GM18502 (cell line): ENCODE results near the gene FAM13C.

ENCODE experiments used
- ATAC-seq: cut with Tn5 transposase; IDR thresholded peaks from one replicate; pipeline ENCODE4 v1.9.1; 2021; ENCODE audit warnings: mild to moderate bottlenecking; ENCODE audit not compliant: unreplicated experiment, poor library complexity

Gene FAM13C

DNA sequence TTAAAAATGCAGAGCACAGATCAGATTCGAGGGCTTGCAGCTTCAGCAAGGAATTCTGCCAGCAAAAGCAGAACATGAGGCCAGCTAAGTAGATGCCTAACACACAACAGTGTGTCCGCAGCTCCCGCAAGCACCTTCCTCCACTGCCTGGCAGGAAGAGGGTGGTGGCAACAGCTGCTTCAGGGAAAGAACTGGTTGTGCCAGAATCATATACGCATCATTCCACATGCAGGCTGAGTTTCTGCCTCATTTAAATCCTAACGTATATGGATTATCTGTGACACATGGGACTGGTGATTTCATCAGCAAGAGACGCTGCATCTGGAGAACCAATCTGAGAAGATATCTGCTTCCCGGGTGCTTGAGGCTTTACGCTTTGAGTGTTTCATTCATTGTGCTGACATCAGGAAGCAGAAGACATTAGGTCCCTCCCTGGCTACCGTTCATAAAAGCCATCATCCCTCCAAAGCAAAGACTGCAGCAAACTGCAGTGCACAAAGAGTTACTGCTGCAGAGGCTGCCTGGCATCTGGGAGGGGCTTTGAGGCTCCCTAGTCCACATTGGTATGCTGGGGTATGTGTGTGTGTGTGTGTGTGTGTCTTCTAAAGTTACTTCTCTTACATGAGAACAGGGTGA lies 78.8 kb downstream of the FAM13C start:
- ATAC-seq, result no peak

DNA sequence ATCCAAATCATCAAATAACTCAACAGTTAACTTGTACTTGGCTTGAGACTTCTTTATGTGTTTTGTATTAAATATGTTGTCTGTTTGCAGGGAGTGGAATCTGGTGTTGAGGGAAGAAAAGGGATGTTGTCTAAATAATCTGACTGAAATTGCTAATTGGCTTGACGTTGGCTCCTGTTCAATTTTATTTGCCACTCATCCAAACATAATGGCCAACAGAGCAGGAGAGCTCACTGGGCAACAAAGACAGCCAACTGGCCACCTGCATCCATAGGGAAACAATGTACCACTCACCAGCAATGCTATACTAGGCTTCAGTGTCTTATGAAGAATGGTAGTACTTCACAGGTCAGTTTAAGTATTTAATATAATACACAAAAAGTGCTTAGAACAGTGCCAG lies 80.5 kb downstream of the FAM13C start:
- no peak for ATAC-seq

DNA sequence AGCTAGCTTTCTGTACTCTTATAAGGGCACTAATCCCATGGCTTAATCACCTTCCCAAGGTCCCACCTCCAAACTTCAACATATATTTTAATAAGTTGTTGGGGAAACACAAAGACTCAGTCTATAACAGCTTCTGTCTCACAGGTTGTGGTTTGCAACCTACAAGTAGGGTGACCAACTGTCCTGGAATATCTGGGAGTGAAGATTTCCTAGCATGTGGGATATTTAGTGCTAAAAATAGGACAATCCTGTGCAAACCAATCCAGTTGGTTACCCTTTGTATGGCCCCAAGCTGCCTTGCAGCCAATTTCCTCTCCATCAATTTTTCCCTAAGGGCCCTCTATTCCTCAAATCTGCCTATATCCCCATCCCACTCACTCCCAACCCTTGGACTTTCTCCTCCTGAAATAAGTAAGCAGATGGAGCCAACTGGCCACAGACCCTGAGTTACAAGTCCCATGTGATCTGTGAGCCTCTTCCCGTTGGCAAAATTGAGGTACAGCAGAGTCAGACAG lies 82.3 kb downstream of the FAM13C start:
- ATAC-seq, result no peak

DNA sequence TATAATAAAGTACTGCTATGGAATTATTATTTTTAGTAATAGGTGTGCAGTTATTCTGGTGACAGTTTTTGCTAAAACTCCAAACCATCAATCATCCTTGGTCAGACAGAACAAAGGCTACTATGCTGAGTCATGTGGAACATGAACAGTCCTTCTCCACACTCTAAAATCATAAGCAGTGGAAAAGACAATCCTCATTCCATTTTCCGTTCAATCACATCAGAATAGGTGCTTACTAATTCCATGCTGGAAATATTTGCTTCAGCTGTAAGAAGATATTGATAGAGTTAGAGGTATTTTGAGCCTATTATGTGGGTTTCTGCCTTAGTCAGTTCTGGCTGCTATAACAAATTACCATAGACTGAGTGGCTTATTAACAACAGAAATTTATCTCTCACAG lies 82.9 kb downstream of the FAM13C start:
- ATAC-seq, result no peak

DNA sequence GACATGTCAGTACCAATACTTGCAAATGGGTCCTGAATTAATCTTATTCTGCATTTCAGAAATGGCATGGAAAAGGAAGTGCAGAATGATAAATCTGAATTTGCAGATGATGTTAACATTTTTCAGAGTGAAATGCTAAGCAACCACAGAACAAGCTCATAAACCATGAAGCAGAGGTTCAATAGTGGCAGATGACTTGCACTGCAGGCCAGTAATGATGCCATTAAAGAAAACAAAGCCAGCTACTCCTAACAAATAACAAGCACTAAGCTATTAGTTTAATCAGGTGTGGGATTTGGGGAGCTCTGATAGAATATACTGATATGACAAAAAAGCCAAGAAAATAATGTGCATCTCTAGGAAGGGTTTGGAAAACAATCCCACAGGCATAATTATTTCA lies 85.4 kb downstream of the FAM13C start:
- ATAC-seq, result no peak

DNA sequence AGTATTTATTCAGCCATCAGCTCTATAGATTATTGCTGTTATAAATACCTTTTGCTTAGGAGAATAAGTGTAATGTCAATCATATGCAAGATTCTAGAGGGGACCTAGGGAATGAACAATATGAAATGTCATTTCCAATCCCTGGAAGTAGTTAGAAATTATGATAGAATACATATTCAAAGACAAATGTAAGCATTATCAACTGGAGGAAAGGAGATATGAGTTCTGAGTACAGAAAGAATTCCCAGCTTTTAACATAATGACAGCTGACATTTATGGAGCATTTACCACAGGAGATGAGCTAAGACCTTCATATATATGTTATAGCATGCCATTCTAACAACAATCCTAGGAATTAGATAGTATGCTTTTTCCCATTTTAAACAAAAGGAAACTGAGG lies 86.2 kb downstream of the FAM13C start:
- no peak for ATAC-seq

DNA sequence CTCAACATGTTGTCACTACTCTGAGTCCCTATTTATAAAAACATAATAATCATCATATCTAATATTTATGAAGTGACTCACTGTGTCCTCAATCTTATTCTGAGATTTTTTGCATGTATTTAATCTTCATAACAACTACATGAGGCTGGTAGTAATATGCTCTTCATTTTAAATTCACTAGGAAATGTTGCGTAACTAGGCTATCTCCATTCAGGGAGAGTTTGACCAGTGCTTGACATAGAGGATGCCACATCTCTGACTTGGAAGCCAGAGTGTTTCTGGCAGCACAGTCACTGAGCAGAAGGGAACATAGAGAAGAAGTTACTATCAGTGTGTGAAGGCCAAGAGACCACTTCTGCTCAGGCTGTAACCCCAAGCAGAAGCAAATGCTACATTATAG lies 88.9 kb downstream of the FAM13C start:
- no peak for ATAC-seq

DNA sequence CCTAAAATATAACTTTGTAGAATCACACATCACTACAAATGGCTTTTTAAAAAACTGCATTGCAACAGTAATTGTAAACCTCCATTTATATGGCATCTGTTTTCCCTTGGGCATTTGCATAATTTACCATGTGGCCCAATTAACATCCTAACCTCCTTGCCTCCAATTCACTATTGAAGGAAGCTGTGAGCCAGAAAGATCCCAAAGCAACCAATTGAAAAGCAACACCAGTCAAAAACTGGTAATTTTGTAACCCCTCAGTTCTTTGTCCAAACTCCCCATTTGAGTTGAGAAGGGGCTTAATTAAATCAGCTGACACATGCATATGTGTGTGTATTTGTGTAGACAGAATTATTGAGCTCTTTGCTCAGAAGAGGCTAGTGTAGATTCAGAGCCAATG lies 90.3 kb downstream of the FAM13C start:
- no peak for ATAC-seq

DNA sequence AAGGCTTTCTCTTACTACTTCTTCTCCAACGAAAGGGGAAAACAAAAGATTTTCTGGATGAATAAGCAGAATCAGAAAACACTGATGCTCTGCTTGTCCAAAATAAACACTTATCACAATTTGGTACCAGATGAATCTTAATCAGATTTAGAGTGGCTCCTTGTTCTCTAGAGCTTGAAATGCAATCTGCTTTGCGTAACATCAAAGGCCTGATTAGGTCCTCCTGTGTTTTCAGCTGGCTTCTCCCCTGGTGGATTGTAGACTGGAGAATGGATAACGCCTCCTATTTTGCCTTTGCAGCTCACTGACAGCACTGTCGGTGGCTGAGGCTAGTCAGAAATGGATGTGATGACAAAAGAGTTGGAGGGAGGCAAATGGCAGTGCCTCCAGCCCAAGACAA lies 91.2 kb downstream of the FAM13C start:
- ATAC-seq, result no peak

DNA sequence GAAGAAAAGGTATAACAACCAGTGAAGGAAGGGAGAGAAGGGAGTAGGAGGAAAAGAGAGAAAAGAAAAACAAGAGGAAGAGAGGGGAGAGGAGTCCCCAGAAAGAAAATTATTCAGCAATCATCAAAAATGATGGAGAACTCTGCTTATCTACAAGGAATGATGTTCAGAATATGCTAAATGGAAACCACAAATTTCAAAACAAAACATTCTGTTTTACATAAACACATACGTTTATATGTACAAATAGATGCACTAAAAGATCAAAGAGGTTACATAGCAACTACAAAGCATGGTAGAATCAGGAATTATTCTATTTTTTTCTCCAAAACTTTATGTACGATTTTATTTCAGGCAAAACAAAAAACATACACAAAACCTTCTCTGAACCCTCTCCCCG lies 91.9 kb downstream of the FAM13C start:
- ATAC-seq, result no peak

DNA sequence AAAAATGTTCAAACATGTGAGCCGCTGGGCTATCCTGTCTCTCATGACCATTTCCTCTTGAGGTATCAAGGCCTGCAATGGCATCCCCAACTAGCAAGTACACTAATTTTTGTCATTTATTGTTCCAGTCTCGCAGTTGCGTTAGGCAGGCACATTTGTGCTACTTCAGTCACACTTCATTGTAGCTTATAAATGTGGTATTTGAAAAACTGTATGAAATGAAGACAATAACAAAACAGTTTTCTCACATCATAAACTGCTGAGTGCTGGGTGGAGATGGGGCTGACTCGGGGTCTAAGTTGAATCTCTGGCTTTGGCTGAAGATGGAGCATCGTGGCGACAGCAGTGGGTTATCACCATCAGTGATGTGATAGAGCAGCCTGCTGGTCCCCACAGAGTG lies 92.7 kb downstream of the FAM13C start:
- no peak for ATAC-seq

DNA sequence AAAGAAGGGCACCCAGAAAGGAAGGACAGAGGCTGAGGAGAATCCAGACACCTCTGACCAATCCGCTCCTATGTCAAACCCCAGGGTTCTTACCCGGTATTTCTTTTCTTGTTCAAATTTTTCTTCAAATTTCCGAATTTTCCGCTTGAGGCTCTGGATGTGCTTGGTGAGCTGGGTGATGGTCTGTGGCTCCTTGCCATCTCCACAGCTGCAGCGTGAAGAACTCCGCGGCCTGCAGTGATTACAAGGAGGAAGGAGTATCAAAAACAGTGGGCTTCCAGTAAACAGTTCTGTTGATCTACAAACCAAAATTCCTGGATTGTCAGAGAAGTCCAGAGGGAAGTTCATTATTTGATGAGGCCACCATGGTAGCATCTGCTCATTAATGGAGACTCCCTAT lies 93.9 kb downstream of the FAM13C start:
- no peak for ATAC-seq

DNA sequence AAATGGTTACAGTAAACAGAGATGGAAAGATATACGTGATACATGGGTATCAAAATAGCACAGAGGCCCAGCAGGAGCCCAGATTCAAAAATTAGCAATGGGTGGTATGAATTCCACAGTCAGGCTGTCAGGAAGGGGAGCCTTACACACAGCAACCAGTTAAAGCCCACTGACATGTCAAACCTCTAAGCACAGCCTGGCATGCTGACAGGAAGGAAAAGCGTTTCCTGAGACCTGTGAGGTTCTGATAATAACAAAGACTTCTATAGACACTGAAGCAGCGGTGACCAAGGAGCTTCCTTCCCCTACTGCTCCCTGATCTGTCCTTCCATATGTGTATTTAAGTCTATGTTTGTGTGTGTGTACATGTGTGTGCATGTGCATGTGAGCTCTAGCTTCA lies 96.0 kb downstream of the FAM13C start:
- ATAC-seq, result no peak

DNA sequence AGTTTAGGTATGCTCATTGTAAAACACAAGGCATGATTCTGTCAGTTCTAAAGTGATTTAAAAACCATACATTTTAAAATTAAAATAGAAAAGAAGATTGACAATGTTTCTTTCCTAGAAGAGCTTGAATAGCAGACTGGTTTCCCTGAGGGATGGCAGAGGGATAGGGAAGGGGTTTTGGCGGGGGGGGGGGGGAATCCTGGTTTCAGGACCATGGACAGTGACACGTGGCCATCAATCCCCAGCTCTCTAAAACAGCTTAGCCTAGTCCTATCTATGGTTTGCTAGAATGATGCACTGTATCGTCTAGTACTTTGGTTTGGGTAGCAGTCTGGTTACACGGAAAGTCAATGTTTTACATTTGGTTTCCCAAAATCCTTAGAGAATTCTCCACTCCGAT lies 97.2 kb downstream of the FAM13C start:
- no peak for ATAC-seq

DNA sequence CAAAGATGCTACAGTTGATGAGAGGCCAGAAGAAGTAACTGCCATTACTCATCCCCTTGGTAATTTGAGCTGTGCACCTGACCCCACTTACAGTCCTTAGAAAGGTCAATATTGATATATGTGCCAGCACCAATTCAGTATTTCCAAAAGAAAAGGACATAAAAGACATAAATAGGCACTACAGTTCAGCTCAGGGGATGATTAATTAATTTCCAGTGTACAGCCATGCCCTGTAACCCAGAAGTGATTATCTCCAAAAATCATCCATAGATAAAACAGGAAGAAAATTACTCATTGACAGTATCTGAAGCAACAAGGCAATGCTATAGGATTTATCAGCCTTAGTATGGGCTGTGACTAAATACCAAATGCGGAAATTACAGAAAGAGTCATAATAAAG lies 103.5 kb downstream of the FAM13C start:
- ATAC-seq, result no peak

DNA sequence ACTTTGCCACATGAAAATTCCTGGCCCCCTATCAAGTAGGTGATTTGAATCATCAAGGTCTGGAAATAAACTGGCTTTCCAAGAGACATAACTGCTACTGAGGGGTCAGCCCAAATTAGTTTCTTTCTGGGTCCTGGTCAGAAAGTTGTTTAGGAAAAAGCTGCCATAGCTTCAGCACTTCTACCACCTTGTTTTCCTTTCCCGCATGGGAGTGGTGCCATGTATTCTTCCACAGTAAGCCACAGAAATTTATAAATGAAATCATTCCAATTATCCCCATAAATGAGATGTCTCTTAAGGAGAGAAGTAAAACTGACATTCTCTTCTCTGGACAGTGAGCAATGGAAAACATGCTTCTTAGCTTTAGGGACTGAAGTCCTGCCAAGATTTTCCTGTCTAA lies 105.1 kb downstream of the FAM13C start:
- no peak for ATAC-seq

DNA sequence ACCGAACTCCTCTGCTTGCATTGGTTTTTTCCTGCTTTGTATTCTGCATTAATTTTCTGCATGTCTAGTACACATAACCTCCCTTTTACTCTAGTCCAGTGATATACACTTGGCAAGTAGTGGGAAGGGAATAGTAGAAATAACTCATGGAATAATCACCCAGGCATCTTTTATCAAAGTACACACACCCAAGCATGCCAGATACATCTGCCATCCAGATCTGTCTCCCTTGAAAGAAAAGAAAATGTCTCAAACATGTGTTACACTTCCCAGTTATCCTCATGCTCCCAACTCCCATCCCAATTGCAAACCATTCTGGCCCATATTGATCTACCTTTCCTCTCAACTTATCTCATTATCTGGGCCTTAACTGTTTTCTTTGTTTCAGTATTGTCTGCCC lies 106.9 kb downstream of the FAM13C start:
- ATAC-seq, result no peak

DNA sequence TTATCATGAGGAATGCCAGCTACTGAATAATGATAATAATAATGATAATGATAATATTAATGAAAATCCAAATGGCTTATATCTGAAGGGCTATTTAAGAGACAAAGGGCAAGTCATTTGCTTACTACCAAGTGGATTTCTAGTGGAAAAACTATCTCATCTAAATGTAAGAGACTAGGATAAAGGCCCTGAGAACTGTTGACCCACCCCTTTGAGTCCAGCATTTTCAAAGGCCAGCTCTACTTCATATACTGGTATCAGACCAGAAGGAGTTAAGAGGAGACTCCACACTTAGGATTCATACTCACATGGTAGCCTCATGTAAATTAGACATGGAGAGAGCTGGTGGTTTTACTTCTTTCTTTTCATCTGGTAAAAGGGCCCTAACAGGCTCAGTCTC lies 109.9 kb downstream of the FAM13C start:
- no peak for ATAC-seq

DNA sequence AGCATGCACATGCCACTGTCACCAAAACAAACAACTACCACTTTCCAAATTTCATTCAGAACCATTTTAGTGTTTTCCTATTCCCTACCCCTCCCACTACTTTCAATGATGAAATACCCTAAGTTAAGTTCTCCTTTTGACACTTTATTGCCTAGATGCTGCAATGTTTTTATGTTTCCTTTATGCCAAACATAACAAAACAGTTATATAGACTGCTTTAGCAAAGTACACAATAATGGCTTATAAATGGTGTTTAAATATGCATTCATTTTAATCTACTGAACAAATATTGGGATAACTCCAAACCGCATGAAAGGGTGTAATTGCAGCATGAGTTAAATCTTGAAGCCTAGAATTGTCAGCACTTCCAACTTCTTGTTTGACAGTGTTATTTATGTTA lies 116.7 kb downstream of the FAM13C start:
- no peak for ATAC-seq

DNA sequence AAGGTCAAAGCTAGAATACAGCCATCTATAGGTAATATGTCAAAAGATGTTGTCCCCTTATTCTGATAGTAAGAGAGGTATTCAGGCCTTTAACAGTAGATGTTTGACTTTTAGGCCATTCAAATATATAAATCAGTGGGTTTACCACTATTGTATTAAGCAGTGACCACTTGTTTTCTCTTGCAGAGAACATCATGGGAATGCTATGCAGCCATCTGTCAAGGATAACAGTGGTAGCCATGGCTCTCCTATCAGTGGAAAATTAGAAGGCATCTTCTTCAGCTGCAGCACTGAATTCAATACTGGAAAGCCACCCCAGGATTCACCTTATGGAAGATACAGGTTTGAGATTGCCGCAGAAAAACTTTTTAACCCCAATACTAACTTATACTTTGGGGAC lies 117.5 kb downstream of the FAM13C start:
- ATAC-seq, result no peak

DNA sequence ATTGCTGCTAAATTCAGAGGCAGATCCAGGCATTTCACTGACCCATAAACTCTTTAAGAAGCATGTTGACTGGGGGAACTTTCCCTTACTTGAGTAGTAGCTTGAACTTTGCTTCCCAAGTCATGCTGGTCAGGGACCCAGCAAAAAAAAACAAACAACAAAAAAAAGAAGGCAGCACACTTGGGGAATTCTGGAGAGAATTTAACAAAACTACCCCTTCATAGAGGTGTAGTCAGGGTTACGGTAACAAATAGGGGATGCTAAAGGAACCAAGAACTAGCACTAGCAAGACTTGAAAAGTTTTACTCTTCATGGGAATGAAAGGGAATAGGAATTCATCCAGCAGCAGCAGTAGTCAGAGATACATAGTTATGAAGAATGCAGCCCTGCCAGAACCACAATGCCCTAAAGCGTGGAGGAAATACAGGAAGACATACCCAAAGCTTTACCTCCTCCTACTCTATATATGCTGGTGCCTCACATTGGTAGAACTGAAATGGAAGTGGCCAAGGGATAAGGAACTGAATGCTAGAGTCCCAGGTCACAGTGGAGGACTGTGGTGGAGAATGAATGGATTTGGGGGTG lies 118.6 kb downstream of the FAM13C start:
- no peak for ATAC-seq

DNA sequence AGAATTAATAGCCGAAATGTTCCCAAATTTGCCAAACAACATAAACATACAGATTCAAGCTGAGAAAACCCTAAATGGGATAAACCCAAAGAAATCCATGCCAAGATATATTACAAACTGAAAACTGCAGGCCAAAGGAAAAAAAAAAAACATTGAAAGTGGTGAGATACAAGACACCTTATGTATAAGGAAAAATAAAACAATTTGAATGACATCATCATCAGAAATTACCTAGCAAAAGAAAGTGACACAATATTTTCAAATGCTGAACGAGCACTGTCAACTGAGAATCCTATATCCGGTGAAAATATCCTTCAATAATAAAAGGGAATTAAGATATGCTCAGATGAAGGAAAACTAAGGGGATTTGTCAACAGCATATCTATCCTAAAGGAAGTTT lies 119.4 kb downstream of the FAM13C start:
- no peak for ATAC-seq
